Endothelial cell of umbilical vein (primary cell): Measurements from ENCODE around the gene FNDC1. TPM values are rescaled to one million over a fixed set of nuclear protein-coding genes. Genes with fewer than 3 reads are reported as not detected.

Source experiments
- BruUV-seq: library from RNA; stranded (reverse); fragments of 400-500 nt; replicated peaks from 2 replicates; lab custom pipeline; 2021; lab: Mats Ljungman, UMichigan
- CTCF ChIA-PET: fragments of 300-600, 350-600 bp; sonication (Branson Sonifier 250); formaldehyde crosslinking; loops from one replicate; lab custom pipeline; 2021; ENCODE audit warnings: antibody characterized with exemption, inconsistent platforms; lab: Charles Lee
- POLR2A ChIA-PET: fragments of 300-600, 350-600 bp; sonication (Branson Sonifier 250); formaldehyde crosslinking; loops from one replicate; lab custom pipeline; 2021; ENCODE audit warnings: antibody characterized with exemption, inconsistent platforms; lab: Charles Lee
- DNase-seq: peaks from one replicate; pipeline ENCODE4 v3.0.0-alpha.2; 2011; ENCODE audit warnings: low read depth, low spot score
- FAIRE-seq: peaks from 2 replicates; lab custom pipeline; 2011; peaks lifted over from hg19 to GRCh38; lab: Jason Lieb, UNC
- H2AFZ ChIP-seq: 2 replicates; pipeline ENCODE4 v1.6.0; 2012; ENCODE audit warnings: low read depth, low read length, control low read depth, inconsistent platforms
- H3K27ac ChIP-seq: 2 replicates; pipeline ENCODE4 v1.5.1; 2011; ENCODE audit warnings: low read depth, mild to moderate bottlenecking, control low read depth, low read length, moderate library complexity; ENCODE audit not compliant: insufficient read depth
- H3K27me3 ChIP-seq, 2 experiments: 2 replicates each; pipeline versions ENCODE4 v1.6.0 to v1.6.1; 2011; ENCODE audit warnings: low read length in 2 of 2, mixed read lengths in 1 of 2; ENCODE audit not compliant: control insufficient read depth in 2 of 2, insufficient read depth in 2 of 2
- H3K36me3 ChIP-seq, 2 experiments: 2 replicates in 1 of 2; 3 replicates in 1 of 2; pipeline ENCODE4 v1.5.1; 2011; ENCODE audit warnings: low read length in 2 of 2, mild to moderate bottlenecking in 1 of 2, moderate library complexity in 1 of 2; ENCODE audit not compliant: control insufficient read depth in 2 of 2, insufficient read depth in 2 of 2; ENCODE audit errors: extremely low read depth in 1 of 2
- H3K4me1 ChIP-seq: 3 replicates; pipeline ENCODE4 v1.5.1; 2011; ENCODE audit warnings: mild to moderate bottlenecking, low read length; ENCODE audit not compliant: control insufficient read depth, insufficient read depth; ENCODE audit errors: extremely low read depth
- H3K4me2 ChIP-seq: 2 replicates; pipeline ENCODE4 v1.6.1; 2011; ENCODE audit warnings: low read length, control low read depth, mixed read lengths; ENCODE audit not compliant: insufficient read depth
- H3K4me3 ChIP-seq, 3 experiments: fragments of 200-600 bp in 1 of 3; sonication (generic), shearing (Covaris generic) in 1 of 3; replicated peaks in 1 of 3; 2 replicates each; pipeline ENCODE4 v1.5.1; 2011 to 2016; ENCODE audit warnings: control low read depth in 3 of 3, low read length in 3 of 3, mild to moderate bottlenecking in 2 of 3, inconsistent platforms in 1 of 3, low read depth in 1 of 3, moderate library complexity in 1 of 3; ENCODE audit not compliant: insufficient read depth in 1 of 3
- H3K79me2 ChIP-seq: 2 replicates; pipeline ENCODE4 v1.6.0; 2012; ENCODE audit warnings: low read length, inconsistent platforms; ENCODE audit not compliant: control insufficient read depth, insufficient read depth
- H3K9ac ChIP-seq: replicated peaks from 2 replicates; pipeline ENCODE3; 2011; ENCODE audit warnings: low read length, control low read depth; ENCODE audit not compliant: insufficient read depth; ENCODE audit errors: extremely low read depth
- H3K9me1 ChIP-seq: replicated peaks from 3 replicates; pipeline ENCODE4 v1.6.0; 2011; ENCODE audit warnings: mild to moderate bottlenecking, low read length; ENCODE audit not compliant: control insufficient read depth, insufficient read depth; ENCODE audit errors: extremely low read depth
- H3K9me3 ChIP-seq: replicated peaks from 2 replicates; pipeline ENCODE4 v1.5.1; 2012; ENCODE audit warnings: low read length, inconsistent platforms; ENCODE audit not compliant: control insufficient read depth, insufficient read depth
- H4K20me1 ChIP-seq: replicated peaks from 2 replicates; pipeline ENCODE3; 2011; ENCODE audit warnings: mild to moderate bottlenecking, low read length; ENCODE audit not compliant: control insufficient read depth, insufficient read depth; ENCODE audit errors: extremely low read depth
- EZH2 ChIP-seq: IDR thresholded peaks from 2 replicates; pipeline ENCODE4 v1.6.1; 2012; ENCODE audit warnings: borderline replicate concordance, low read depth, mild to moderate bottlenecking, moderate library complexity, low read length, inconsistent platforms; ENCODE audit not compliant: severe bottlenecking
- FOS ChIP-seq: IDR thresholded peaks from 2 replicates; pipeline ENCODE4 v1.6.1; 2011; ENCODE audit warnings: mild to moderate bottlenecking, low read length, moderate library complexity, borderline replicate concordance; ENCODE audit not compliant: insufficient read depth
- GATA2 ChIP-seq: IDR thresholded peaks from 2 replicates; pipeline ENCODE4 v1.7.0; 2011; ENCODE audit warnings: low read depth, mild to moderate bottlenecking, moderate library complexity, mixed read lengths, low read length; ENCODE audit not compliant: insufficient read length, insufficient read depth
- JUN ChIP-seq: IDR thresholded peaks from 2 replicates; pipeline ENCODE4 v1.6.1; 2011; ENCODE audit warnings: borderline replicate concordance, low read depth; ENCODE audit not compliant: insufficient read length, insufficient read depth
- MYC ChIP-seq: IDR thresholded peaks from one replicate; pipeline ENCODE4 v1.6.1; 2011; ENCODE audit warnings: mild to moderate bottlenecking, low read depth, low read length
- POLR2A ChIP-seq: IDR thresholded peaks from 2 replicates; pipeline ENCODE4 v1.6.1; 2012; ENCODE audit warnings: low read depth, mild to moderate bottlenecking, control low read depth, low read length
- POLR2AphosphoS5 ChIP-seq: IDR thresholded peaks from 2 replicates; pipeline ENCODE4 v1.6.1; 2012; ENCODE audit warnings: low read depth, mild to moderate bottlenecking, control low read depth, low read length, moderate library complexity; ENCODE audit not compliant: insufficient read depth
- dilution Hi-C: fragments of 300-500 bp; cut with MboI; formaldehyde crosslinking; loops from one replicate; pipeline ENCODE4 v1.15.0; 2019; ENCODE audit warnings: low sequenced_read_pairs; ENCODE audit not compliant: extremely low pct_ligation_motif_present
- intact Hi-C: fragments of 100-400 bp; cut with micrococcal nuclease; formaldehyde crosslinking; loops from one replicate; pipeline ENCODE4 v1.10.0; 2022
- polyA plus RNA-seq, 4 experiments: library from polyadenylated mRNA; depleted of rRNA in 3 of 4; stranded (reverse) in 3 of 4; unstranded in 1 of 4; fragments of >200 nt; gene quantifications; 2 replicates each; pipeline versions ENCODE4 v1.2.1 to v1.2.3, GENCODE V29; 2011 to 2012; ENCODE audit warnings: missing spikeins in 1 of 4
- total RNA-seq: library from RNA; stranded (reverse); gene quantifications from 2 replicates; pipeline ENCODE4 v1.2.3, GENCODE V29; 2021
- TF ChIP-seq, protein P1 (sequence below), 2 donors: IDR thresholded peaks; 1 replicate in 1 of 2; 2 replicates in 1 of 2; pipeline ENCODE4 v1.5.1; 2011; ENCODE audit warnings: low read length in 2 of 2, mild to moderate bottlenecking in 2 of 2, moderate library complexity in 2 of 2, control low read depth in 1 of 2, inconsistent platforms in 1 of 2, low read depth in 1 of 2; ENCODE audit not compliant: insufficient read depth in 1 of 2; ENCODE audit errors: extremely low read depth in 1 of 2
- TF ChIP-seq, protein P2 (sequence below): IDR thresholded peaks from 2 replicates; pipeline ENCODE4 v1.6.1; 2011; ENCODE audit not compliant: insufficient read depth, insufficient read length

FNDC1 gene
- total and polyA plus RNA-seq, 2 donors (not counting 3 experiments of a cell fraction or from before 2014, with no cell fraction given) = 0.04 TPM; not detected in 1

DNA sequence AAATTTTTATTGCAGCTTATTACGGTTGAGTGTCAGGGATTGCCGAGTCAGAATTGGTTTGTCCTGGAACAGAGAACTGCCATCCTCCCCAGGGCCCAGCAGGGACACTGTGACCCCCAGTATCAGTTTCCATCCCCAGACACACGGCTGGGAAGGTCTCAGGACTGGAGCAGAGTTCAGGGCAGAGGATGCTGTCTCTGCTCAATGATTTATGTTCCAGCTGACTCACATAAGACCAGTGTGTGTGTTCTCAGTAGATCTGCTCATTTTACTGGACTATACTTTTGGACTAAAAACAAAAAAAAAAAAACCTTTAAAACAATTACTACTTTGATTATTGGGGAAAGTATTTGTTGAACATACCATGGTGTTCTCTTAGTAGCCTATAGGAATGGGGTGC, 44.2 kb downstream of the FNDC1 start:
- FAIRE-seq = no peak
- no peaks in the 10 kb centered on the region for H3K36me3 ChIP-seq
- dilution Hi-C loops = no loop called here
- ChIA-PET POLR2A (no interaction called here), CTCF (interaction anchor here (1.1 kb wide), 1 partner anchor 441 kb away, joined by 3 read pairs; no protein-coding TSS in a partner anchor)
- no peak overlapping the region for H3K4me2 ChIP-seq
- H3K79me2 ChIP-seq = no peaks in the 10 kb centered on the region
- no peak overlapping the region for H2AFZ ChIP-seq
- TF ChIP-seq, protein P1, sequence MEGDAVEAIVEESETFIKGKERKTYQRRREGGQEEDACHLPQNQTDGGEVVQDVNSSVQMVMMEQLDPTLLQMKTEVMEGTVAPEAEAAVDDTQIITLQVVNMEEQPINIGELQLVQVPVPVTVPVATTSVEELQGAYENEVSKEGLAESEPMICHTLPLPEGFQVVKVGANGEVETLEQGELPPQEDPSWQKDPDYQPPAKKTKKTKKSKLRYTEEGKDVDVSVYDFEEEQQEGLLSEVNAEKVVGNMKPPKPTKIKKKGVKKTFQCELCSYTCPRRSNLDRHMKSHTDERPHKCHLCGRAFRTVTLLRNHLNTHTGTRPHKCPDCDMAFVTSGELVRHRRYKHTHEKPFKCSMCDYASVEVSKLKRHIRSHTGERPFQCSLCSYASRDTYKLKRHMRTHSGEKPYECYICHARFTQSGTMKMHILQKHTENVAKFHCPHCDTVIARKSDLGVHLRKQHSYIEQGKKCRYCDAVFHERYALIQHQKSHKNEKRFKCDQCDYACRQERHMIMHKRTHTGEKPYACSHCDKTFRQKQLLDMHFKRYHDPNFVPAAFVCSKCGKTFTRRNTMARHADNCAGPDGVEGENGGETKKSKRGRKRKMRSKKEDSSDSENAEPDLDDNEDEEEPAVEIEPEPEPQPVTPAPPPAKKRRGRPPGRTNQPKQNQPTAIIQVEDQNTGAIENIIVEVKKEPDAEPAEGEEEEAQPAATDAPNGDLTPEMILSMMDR (IDR thresholded peaks at IDR 0.05; ENCODE audit: extremely low read depth in 1 of 2, insufficient read depth in 1 of 2, low read depth in 1 of 2, low read length in 2 of 2) = no peak
- no peak for TF ChIP-seq MYC
- H3K27ac ChIP-seq = no peak overlapping the region
- no peak for DNase-seq
- no peak overlapping the region for H3K9ac ChIP-seq
- H3K9me1 ChIP-seq = no peaks in the 10 kb centered on the region
- no peak overlapping the region for H3K4me3 ChIP-seq
- H3K27me3 ChIP-seq = no peaks in the 10 kb centered on the region
- H3K9me3 ChIP-seq = no peaks in the 10 kb centered on the region
- no peaks in the 10 kb centered on the region for H4K20me1 ChIP-seq
- intact Hi-C loops = loop anchor here (5.0 kb wide), 1 partner anchor 699 kb away; no protein-coding TSS in a partner anchor
- BruUV-seq = no TSS peak
- H3K4me1 ChIP-seq = no peaks in the 10 kb centered on the region

DNA sequence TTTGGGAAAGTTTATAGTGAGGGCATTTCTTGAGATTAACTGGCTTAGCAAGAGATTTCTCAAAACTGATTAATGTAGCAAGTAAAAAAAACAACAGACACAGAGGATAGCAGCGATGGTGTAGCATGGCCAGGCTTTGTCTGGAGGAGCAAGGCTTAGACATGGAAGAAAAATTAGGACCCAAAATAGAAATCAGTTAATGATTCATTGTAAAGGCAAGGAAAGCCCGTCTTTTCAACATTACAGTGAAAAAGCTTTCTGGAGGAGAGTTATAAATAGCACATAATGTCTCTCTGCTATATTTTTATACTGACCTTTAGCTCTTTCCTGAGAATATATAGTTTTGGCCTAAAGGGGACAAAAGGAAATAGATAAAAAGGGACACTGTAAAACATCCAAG, 45.1 kb downstream of the FNDC1 start:
- Histone ChIP-seq H2AFZ (no peak overlapping the region), H3K36me3 (no peaks in the 10 kb centered on the region), H3K27ac (no peak overlapping the region), H3K27me3 (no peaks in the 10 kb centered on the region), H3K9ac (no peak overlapping the region), H3K4me3 (no peak overlapping the region), H3K9me1 (no peaks in the 10 kb centered on the region), H3K79me2 (no peaks in the 10 kb centered on the region), H3K9me3 (no peaks in the 10 kb centered on the region), H4K20me1 (no peaks in the 10 kb centered on the region), H3K4me1 (no peaks in the 10 kb centered on the region), H3K4me2 (no peak overlapping the region)
- FAIRE-seq (no peak), DNase-seq (no peak)
- intact Hi-C loops (loop anchor here (5.0 kb wide), 1 partner anchor 698 kb away; no protein-coding TSS in a partner anchor), dilution Hi-C loops (no loop called here)
- POLR2A ChIA-PET = no interaction called here
- TF ChIP-seq EZH2 = no peak
- no peak for TF ChIP-seq POLR2AphosphoS5
- TF ChIP-seq POLR2A = no peak
- TF ChIP-seq, protein P1 (IDR thresholded peaks at IDR 0.05; ENCODE audit: extremely low read depth in 1 of 2, insufficient read depth in 1 of 2, low read depth in 1 of 2, low read length in 2 of 2) = no peak
- TF ChIP-seq FOS = no peak
- no peak for TF ChIP-seq GATA2
- TF ChIP-seq JUN = no peak
- TF ChIP-seq MYC = no peak
- TF ChIP-seq, protein P2, sequence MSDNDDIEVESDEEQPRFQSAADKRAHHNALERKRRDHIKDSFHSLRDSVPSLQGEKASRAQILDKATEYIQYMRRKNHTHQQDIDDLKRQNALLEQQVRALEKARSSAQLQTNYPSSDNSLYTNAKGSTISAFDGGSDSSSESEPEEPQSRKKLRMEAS = no peak
- CTCF ChIA-PET = no interaction called here
- no TSS peak for BruUV-seq
